Stomach (tissue), 4 donors: ENCODE results near the gene ZFYVE1.

Source experiments
- CTCF ChIP-seq, 7 experiments: fragments of 450-650 bp in 4 of 7; fragments of 200-600 bp in 3 of 7; sonication (generic) in 3 of 7; IDR thresholded peaks; one replicate each; pipeline ENCODE4 v1.5.1; 2016 to 2019; ENCODE audit warnings: antibody characterized with exemption in 7 of 7, control low read depth in 2 of 7, mild to moderate bottlenecking in 1 of 7
- EP300 ChIP-seq: sonication (generic); formaldehyde crosslinking; IDR thresholded peaks from one replicate; pipeline ENCODE4 v1.6.1; 2017; ENCODE audit warnings: antibody characterized with exemption
- POLR2A ChIP-seq, 4 donors: fragments of 450-650 bp; IDR thresholded peaks; one replicate each; pipeline ENCODE4 v1.6.1; 2016; ENCODE audit warnings: antibody characterized with exemption in 4 of 4, control low read depth in 2 of 4, mild to moderate bottlenecking in 1 of 4, moderate library complexity in 1 of 4
- POLR2AphosphoS5 ChIP-seq, 3 donors: sonication (generic); formaldehyde crosslinking; IDR thresholded peaks; one replicate each; pipeline ENCODE4 v1.6.1; 2016; ENCODE audit warnings: antibody characterized with exemption in 3 of 3

- no peak for TF ChIP-seq CTCF (IDR thresholded peaks at IDR 0.05)
- no peak for TF ChIP-seq POLR2AphosphoS5 (IDR thresholded peaks at IDR 0.05)
- no peak for TF ChIP-seq POLR2A (IDR thresholded peaks at IDR 0.05)
- no peak for TF ChIP-seq EP300
Observed at GRCh38 chr14:73025544-73025943, 1.4 kb downstream of the ZFYVE1 start.
